ENCODE measurements around the gene SLC16A12.

Gene SLC16A12

DNA sequence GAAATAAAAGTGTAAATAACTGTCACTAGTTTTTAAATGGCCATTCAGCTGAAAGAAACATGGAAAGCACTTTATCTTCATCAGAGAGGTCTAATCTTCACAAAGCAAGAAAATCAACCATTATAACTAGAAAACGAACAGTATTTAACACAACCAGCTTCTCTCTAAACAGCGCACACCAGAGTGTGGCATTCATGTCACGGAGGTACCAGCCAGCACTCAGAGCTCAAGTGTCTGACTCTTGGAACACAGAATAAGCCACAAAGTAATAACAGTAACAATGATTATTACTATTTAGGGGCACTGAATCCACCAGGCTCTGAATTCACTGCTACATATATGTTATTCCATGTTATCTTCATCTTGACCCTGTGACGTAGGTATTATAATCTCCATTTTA, 60.9 kb downstream of the SLC16A12 start:
- H4K91ac ChIP-seq (ENCODE audit: low read length): no peak overlapping the region
- peak overlapping the region in 1 of 2 experiments; percentile 96 for H3K18ac ChIP-seq (ENCODE audit: low read depth in 1 of 2, low read length in 2 of 2)
- H3K23ac ChIP-seq (ENCODE audit: low read length in 2 of 2): no peak overlapping the region
- H4K8ac ChIP-seq (ENCODE audit: low read length): no peak overlapping the region
- H3K36me3 ChIP-seq (ENCODE audit: control insufficient read depth in 1 of 2, insufficient read depth in 2 of 2, low read depth in 1 of 2, low read length in 2 of 2): no peaks in the 10 kb centered on the region
- H3K27ac ChIP-seq (ENCODE audit: low read length, poor library complexity, severe bottlenecking): no peak overlapping the region
- H3K4me3 ChIP-seq (ENCODE audit: insufficient read depth in 1 of 2, low read depth in 1 of 2, low read length in 2 of 2): no peak overlapping the region
- no peaks in the 10 kb centered on the region for H3K27me3 ChIP-seq (ENCODE audit: control insufficient read depth in 1 of 2, insufficient read depth in 1 of 2, low read length in 2 of 2)
- H3K4me2 ChIP-seq (ENCODE audit: low read length, poor library complexity, severe bottlenecking): no peak overlapping the region
- DNase-seq: no peak
- H3K9me3 ChIP-seq (ENCODE audit: control insufficient read depth, low read length): no peaks in the 10 kb centered on the region
- H3K14ac ChIP-seq (ENCODE audit: low read length in 2 of 2): no peak overlapping the region
- H2AFZ ChIP-seq (ENCODE audit: low read depth, low read length): no peak overlapping the region
- H2BK5ac ChIP-seq (ENCODE audit: low read depth, low read length, poor library complexity, severe bottlenecking): no peak overlapping the region
- H3K79me1 ChIP-seq (replicated peaks; ENCODE audit: low read length, poor library complexity, severe bottlenecking): no peaks in the 10 kb centered on the region
- WGBS: 98% methylated on average over 4 of the region's 4 CpGs
- H3K4ac ChIP-seq (ENCODE audit: low read depth in 1 of 2, low read length in 2 of 2): peak overlapping the region; percentile 69 to 81
- H2AK5ac ChIP-seq (ENCODE audit: low read length, severe bottlenecking): no peak overlapping the region
- peaks cover 11% of the 10 kb centered on the region for H3K4me1 ChIP-seq (ENCODE audit: control insufficient read depth, insufficient read depth, low read depth, low read length)
- no peak overlapping the region for H2BK12ac ChIP-seq (ENCODE audit: low read length in 2 of 2)
- no peak overlapping the region for H2BK120ac ChIP-seq (ENCODE audit: low read depth, low read length)
- H3K9ac ChIP-seq (ENCODE audit: low read length): no peak overlapping the region
- no peak overlapping the region for H2BK15ac ChIP-seq (ENCODE audit: low read depth, poor library complexity, severe bottlenecking)

DNA sequence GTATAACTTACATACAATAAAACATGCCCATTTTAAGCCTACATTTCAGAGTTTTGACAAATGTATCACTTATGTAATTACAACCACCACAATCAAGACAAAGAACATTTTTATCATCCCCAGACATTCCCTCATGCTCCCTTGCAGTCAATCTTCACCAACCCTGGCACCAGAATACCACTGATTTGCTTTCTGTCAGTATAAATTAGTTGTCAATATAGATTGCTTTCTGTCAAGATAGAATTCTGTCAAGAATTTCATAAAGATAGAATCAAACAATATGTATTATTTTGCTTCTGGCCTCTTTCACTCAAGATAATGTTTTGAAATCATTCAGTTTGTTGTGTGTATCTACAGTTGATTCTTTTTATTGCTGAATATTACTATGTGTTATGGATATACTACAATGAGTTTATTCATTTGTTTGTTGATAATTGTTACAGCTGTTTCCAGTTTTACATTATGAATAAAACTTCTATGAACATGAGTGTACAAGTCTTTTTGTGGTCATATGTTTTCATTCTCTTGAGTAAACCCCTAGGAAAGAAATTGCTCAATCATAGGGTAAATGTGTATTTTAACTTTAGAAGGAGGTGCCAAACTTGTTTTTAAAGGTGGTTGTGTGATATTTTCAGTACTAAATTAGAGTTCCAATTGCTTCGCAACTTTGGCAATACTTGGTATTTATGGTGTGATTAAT, 64.1 kb downstream of the SLC16A12 start:
- no peaks in the 10 kb centered on the region for H3K27me3 ChIP-seq (ENCODE audit: control insufficient read depth in 1 of 2, insufficient read depth in 1 of 2, low read length in 2 of 2)
- no peak overlapping the region for H3K18ac ChIP-seq (ENCODE audit: low read depth in 1 of 2, low read length in 2 of 2)
- peaks cover 5% of the 10 kb centered on the region for H3K4me1 ChIP-seq (ENCODE audit: control insufficient read depth, insufficient read depth, low read depth, low read length)
- no peak overlapping the region for H3K14ac ChIP-seq (ENCODE audit: low read length in 2 of 2)
- H3K9ac ChIP-seq (ENCODE audit: low read length): no peak overlapping the region
- no peak overlapping the region for H2BK5ac ChIP-seq (ENCODE audit: low read depth, low read length, poor library complexity, severe bottlenecking)
- no peak overlapping the region for H3K23ac ChIP-seq (ENCODE audit: low read length in 2 of 2)
- DNase-seq: no peak
- H2AK5ac ChIP-seq (ENCODE audit: low read length, severe bottlenecking): no peak overlapping the region
- H3K79me1 ChIP-seq (replicated peaks; ENCODE audit: low read length, poor library complexity, severe bottlenecking): no peaks in the 10 kb centered on the region
- no peak overlapping the region for H3K4me2 ChIP-seq (ENCODE audit: low read length, poor library complexity, severe bottlenecking)
- no peaks in the 10 kb centered on the region for H3K9me3 ChIP-seq (ENCODE audit: control insufficient read depth, low read length)
- H2AFZ ChIP-seq (ENCODE audit: low read depth, low read length): no peak overlapping the region
- no peaks in the 10 kb centered on the region for H3K36me3 ChIP-seq (ENCODE audit: control insufficient read depth in 1 of 2, insufficient read depth in 2 of 2, low read depth in 1 of 2, low read length in 2 of 2)
- no peak overlapping the region for H3K27ac ChIP-seq (ENCODE audit: low read length, poor library complexity, severe bottlenecking)
- H3K4ac ChIP-seq (ENCODE audit: low read depth in 1 of 2, low read length in 2 of 2): no peak overlapping the region
- no peak overlapping the region for H2BK12ac ChIP-seq (ENCODE audit: low read length in 2 of 2)
- H2BK120ac ChIP-seq (ENCODE audit: low read depth, low read length): no peak overlapping the region
- no peak overlapping the region for H2BK15ac ChIP-seq (ENCODE audit: low read depth, poor library complexity, severe bottlenecking)
- no peak overlapping the region for H3K4me3 ChIP-seq (ENCODE audit: insufficient read depth in 1 of 2, low read depth in 1 of 2, low read length in 2 of 2)
- no CpG with 5 or more reads among the region's 1 CpG for WGBS
- H4K91ac ChIP-seq (ENCODE audit: low read length): no peak overlapping the region
- no peak overlapping the region for H4K8ac ChIP-seq (ENCODE audit: low read length)

DNA sequence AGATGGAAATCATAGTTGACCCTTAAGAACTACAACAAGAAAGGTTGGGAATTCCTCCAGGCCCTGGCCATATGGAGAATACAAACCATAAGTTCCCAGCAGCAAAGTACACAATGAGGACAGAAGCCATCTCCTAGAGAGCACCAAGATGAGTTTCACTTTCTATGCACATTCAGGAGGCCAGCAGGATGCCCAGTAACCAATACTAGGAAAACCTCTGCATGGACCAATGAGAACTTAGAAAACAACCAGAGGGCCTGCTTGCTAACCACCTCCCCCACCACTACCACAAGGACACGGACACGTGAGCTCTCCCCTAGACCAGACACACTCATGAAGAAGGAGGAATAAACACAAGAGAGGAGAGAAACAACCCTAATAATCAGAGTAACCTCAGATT, 64.8 kb downstream of the SLC16A12 start:
- no peak overlapping the region for H3K23ac ChIP-seq (ENCODE audit: low read length in 2 of 2)
- no peaks in the 10 kb centered on the region for H3K27me3 ChIP-seq (ENCODE audit: control insufficient read depth in 1 of 2, insufficient read depth in 1 of 2, low read length in 2 of 2)
- no peak overlapping the region for H2AK5ac ChIP-seq (ENCODE audit: low read length, severe bottlenecking)
- H3K4me1 ChIP-seq (ENCODE audit: control insufficient read depth, insufficient read depth, low read depth, low read length): peaks cover 2% of the 10 kb centered on the region
- no peak overlapping the region for H3K4me3 ChIP-seq (ENCODE audit: insufficient read depth in 1 of 2, low read depth in 1 of 2, low read length in 2 of 2)
- H2BK5ac ChIP-seq (ENCODE audit: low read depth, low read length, poor library complexity, severe bottlenecking): no peak overlapping the region
- H3K18ac ChIP-seq (ENCODE audit: low read depth in 1 of 2, low read length in 2 of 2): peak overlapping the region; percentile 3 to 7
- no peaks in the 10 kb centered on the region for H3K9me3 ChIP-seq (ENCODE audit: control insufficient read depth, low read length)
- WGBS: no CpG with 5 or more reads among the region's 2 CpGs
- no peak overlapping the region for H4K91ac ChIP-seq (ENCODE audit: low read length)
- no peaks in the 10 kb centered on the region for H3K36me3 ChIP-seq (ENCODE audit: control insufficient read depth in 1 of 2, insufficient read depth in 2 of 2, low read depth in 1 of 2, low read length in 2 of 2)
- H2AFZ ChIP-seq (ENCODE audit: low read depth, low read length): no peak overlapping the region
- H2BK120ac ChIP-seq (ENCODE audit: low read depth, low read length): peak overlapping the region; percentile 92
- peak overlapping the region; percentile 34 to 35 for H3K4ac ChIP-seq (ENCODE audit: low read depth in 1 of 2, low read length in 2 of 2)
- peak; percentile 82 for DNase-seq
- no peak overlapping the region for H3K27ac ChIP-seq (ENCODE audit: low read length, poor library complexity, severe bottlenecking)
- no peak overlapping the region for H2BK15ac ChIP-seq (ENCODE audit: low read depth, poor library complexity, severe bottlenecking)
- H3K79me1 ChIP-seq (replicated peaks; ENCODE audit: low read length, poor library complexity, severe bottlenecking): no peaks in the 10 kb centered on the region
- H3K9ac ChIP-seq (ENCODE audit: low read length): no peak overlapping the region
- peak overlapping the region in 1 of 2 experiments; percentile 50 for H2BK12ac ChIP-seq (ENCODE audit: low read length in 2 of 2)
- H3K14ac ChIP-seq (ENCODE audit: low read length in 2 of 2): no peak overlapping the region
- peak overlapping the region; percentile 92 for H4K8ac ChIP-seq (ENCODE audit: low read length)
- H3K4me2 ChIP-seq (ENCODE audit: low read length, poor library complexity, severe bottlenecking): no peak overlapping the region

DNA sequence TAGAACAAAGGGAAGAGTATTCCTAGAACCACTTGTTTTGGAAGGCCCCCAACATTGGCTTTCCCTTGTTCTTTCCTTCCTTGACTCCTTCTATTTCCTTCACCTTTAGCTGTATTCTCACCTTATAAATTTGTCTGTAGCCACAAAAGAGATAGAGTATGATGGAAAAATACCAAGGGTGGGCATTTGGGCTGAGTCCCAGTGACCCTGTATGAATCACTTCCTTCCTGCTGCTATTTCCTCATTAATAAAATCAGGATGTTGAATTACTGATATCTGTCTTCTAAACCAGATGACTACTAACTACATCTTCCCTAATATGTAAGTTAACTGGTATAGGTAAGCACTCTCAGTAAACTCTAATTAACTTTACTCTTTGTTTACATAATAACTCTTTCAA, 65.9 kb downstream of the SLC16A12 start:
- no peaks in the 10 kb centered on the region for H3K36me3 ChIP-seq (ENCODE audit: control insufficient read depth in 1 of 2, insufficient read depth in 2 of 2, low read depth in 1 of 2, low read length in 2 of 2)
- no peak overlapping the region for H2AFZ ChIP-seq (ENCODE audit: low read depth, low read length)
- H3K4ac ChIP-seq (ENCODE audit: low read depth in 1 of 2, low read length in 2 of 2): no peak overlapping the region
- H2AK5ac ChIP-seq (ENCODE audit: low read length, severe bottlenecking): no peak overlapping the region
- DNase-seq: no peak
- no peak overlapping the region for H4K8ac ChIP-seq (ENCODE audit: low read length)
- H3K18ac ChIP-seq (ENCODE audit: low read depth in 1 of 2, low read length in 2 of 2): no peak overlapping the region
- H3K4me1 ChIP-seq (ENCODE audit: control insufficient read depth, insufficient read depth, low read depth, low read length): peaks cover 2% of the 10 kb centered on the region
- no peak overlapping the region for H3K27ac ChIP-seq (ENCODE audit: low read length, poor library complexity, severe bottlenecking)
- no peak overlapping the region for H3K14ac ChIP-seq (ENCODE audit: low read length in 2 of 2)
- no peaks in the 10 kb centered on the region for H3K79me1 ChIP-seq (replicated peaks; ENCODE audit: low read length, poor library complexity, severe bottlenecking)
- no peak overlapping the region for H3K9ac ChIP-seq (ENCODE audit: low read length)
- H2BK12ac ChIP-seq (ENCODE audit: low read length in 2 of 2): no peak overlapping the region
- no peak overlapping the region for H2BK120ac ChIP-seq (ENCODE audit: low read depth, low read length)
- H4K91ac ChIP-seq (ENCODE audit: low read length): no peak overlapping the region
- H3K4me2 ChIP-seq (ENCODE audit: low read length, poor library complexity, severe bottlenecking): no peak overlapping the region
- H3K9me3 ChIP-seq (ENCODE audit: control insufficient read depth, low read length): no peaks in the 10 kb centered on the region
- H3K23ac ChIP-seq (ENCODE audit: low read length in 2 of 2): no peak overlapping the region
- H2BK15ac ChIP-seq (ENCODE audit: low read depth, poor library complexity, severe bottlenecking): no peak overlapping the region
- H2BK5ac ChIP-seq (ENCODE audit: low read depth, low read length, poor library complexity, severe bottlenecking): no peak overlapping the region
- H3K27me3 ChIP-seq (ENCODE audit: control insufficient read depth in 1 of 2, insufficient read depth in 1 of 2, low read length in 2 of 2): no peaks in the 10 kb centered on the region
- no peak overlapping the region for H3K4me3 ChIP-seq (ENCODE audit: insufficient read depth in 1 of 2, low read depth in 1 of 2, low read length in 2 of 2)

Measured in mesenchymal stem cell (in vitro differentiated cells and primary cell).